Astrocyte (in vitro differentiated cells and primary cell): Measurements from ENCODE around the gene SLC43A1.

ENCODE experiments used
- CTCF ChIP-seq: IDR thresholded peaks from 2 replicates; pipeline ENCODE4 v1.5.1; 2011; ENCODE audit warnings: low read depth, mild to moderate bottlenecking, inconsistent platforms, low read length, moderate library complexity; ENCODE audit not compliant: insufficient read depth
- EZH2 ChIP-seq: IDR thresholded peaks from 2 replicates; pipeline ENCODE4 v1.6.1; 2012; ENCODE audit warnings: mild to moderate bottlenecking, low read length, inconsistent platforms; ENCODE audit not compliant: insufficient read depth

- TF ChIP-seq CTCF = no peak
- TF ChIP-seq EZH2 = no peak
Observed at GRCh38 chr11:57562596-57562995, 47.1 kb upstream of the SLC43A1 start.
